Vagina (tissue), 2 donors: ENCODE results near the gene OR6X1.

Experiments
- POLR2AphosphoS5 ChIP-seq, 2 donors: sonication (generic); formaldehyde crosslinking; IDR thresholded peaks; one replicate each; pipeline ENCODE4 v1.9.0; 2017; ENCODE audit warnings: antibody characterized with exemption in 2 of 2, mild to moderate bottlenecking in 2 of 2, low read depth in 1 of 2; ENCODE audit not compliant: insufficient read depth in 1 of 2
- TF ChIP-seq, protein P1 (sequence below), 3 experiments: fragments of 450-650 bp in 2 of 3; fragments of 200-600 bp in 1 of 3; sonication (generic) in 1 of 3; IDR thresholded peaks; one replicate each; pipeline ENCODE4 v1.5.1; 2017 to 2019; ENCODE audit warnings: antibody characterized with exemption in 3 of 3, mild to moderate bottlenecking in 2 of 3, moderate library complexity in 2 of 3

DNA sequence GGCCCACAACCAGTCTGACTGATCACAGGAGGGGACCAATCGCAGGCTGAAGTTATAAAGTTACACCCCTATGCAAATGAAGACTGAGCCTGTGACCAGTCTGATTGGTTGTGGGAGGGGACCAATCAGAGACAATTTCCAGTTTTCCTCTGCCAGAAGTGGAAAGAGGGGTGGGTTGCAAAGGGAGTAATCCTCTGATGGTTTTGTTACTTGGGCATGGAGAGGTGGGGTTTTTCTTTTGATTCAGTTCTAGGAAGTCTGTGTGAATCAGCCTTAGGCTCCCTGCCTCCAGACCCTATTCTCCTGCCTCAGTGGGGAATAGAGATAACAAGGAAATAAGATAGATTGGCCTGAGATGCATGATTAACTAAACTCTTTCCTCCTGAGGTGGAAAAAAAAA, 41.9 kb upstream of the OR6X1 start:
- TF ChIP-seq, protein P1, sequence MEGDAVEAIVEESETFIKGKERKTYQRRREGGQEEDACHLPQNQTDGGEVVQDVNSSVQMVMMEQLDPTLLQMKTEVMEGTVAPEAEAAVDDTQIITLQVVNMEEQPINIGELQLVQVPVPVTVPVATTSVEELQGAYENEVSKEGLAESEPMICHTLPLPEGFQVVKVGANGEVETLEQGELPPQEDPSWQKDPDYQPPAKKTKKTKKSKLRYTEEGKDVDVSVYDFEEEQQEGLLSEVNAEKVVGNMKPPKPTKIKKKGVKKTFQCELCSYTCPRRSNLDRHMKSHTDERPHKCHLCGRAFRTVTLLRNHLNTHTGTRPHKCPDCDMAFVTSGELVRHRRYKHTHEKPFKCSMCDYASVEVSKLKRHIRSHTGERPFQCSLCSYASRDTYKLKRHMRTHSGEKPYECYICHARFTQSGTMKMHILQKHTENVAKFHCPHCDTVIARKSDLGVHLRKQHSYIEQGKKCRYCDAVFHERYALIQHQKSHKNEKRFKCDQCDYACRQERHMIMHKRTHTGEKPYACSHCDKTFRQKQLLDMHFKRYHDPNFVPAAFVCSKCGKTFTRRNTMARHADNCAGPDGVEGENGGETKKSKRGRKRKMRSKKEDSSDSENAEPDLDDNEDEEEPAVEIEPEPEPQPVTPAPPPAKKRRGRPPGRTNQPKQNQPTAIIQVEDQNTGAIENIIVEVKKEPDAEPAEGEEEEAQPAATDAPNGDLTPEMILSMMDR (IDR thresholded peaks at IDR 0.05) = no peak
- no peak for TF ChIP-seq POLR2AphosphoS5 (IDR thresholded peaks at IDR 0.05; ENCODE audit: insufficient read depth in 1 of 2, low read depth in 1 of 2)
